ENCODE results near the gene CHRNA3. TPM values are rescaled to one million over a fixed set of nuclear protein-coding genes. Genes with fewer than 3 reads are reported as not detected.
A peak's percentile ranks its signal among the peaks of the same experiment; 100 is the strongest.

Gene CHRNA3
- polyA plus RNA-seq, 2 of the 4 experiments (the other 2 are of a cell fraction), result 0.27 to 0.45 TPM

GRCh38 chr15:78642331-78642730, 21.5 kb upstream of the CHRNA3 start:
- CTCF ChIA-PET, result interaction anchor here (1.1 to 15.4 kb wide), 6 partner anchors 9 to 109 kb away, joined by 4 to 224 read pairs (median 10); partner anchors contain the start of gene CHRNA3
- no peak for TF ChIP-seq BCL3 (IDR thresholded peaks at IDR 0.05)
- no peak for TF ChIP-seq MAX (IDR thresholded peaks at IDR 0.05)
- TF ChIP-seq HEYL (CRISPR knock-in tag; IDR thresholded peaks at IDR 0.05), result no peak
- TF ChIP-seq ELK1 (IDR thresholded peaks at IDR 0.05; ENCODE audit: low read depth, low read length), result no peak
- no peak for TF ChIP-seq HDAC2 (IDR thresholded peaks at IDR 0.05)
- no peak for TF ChIP-seq CBX8 (IDR thresholded peaks at IDR 0.05)
- TF ChIP-seq SREBF2 (IDR thresholded peaks at IDR 0.05), result no peak
- no peak for TF ChIP-seq ZC3H11A (IDR thresholded peaks at IDR 0.05)
- no peak for TF ChIP-seq MAZ (IDR thresholded peaks at IDR 0.05; ENCODE audit: borderline replicate concordance, low read depth, low read length)
- no peak for TF ChIP-seq HOXA7 (CRISPR knock-in tag; IDR thresholded peaks at IDR 0.05)
- no peak for TF ChIP-seq PBX3 (IDR thresholded peaks at IDR 0.05)
- no peak for TF ChIP-seq USF2 (IDR thresholded peaks at IDR 0.05)
- TF ChIP-seq CHD4 (IDR thresholded peaks at IDR 0.05; ENCODE audit: borderline replicate concordance), result no peak
- no peak for TF ChIP-seq RCOR1 (IDR thresholded peaks at IDR 0.05; ENCODE audit: low read depth, low read length)
- Histone ChIP-seq H3K4me1 (0 out of 3 replicates have a peak, but pooled peaks cover 3% of the 10 kb centered on the region), H3K4me2 (no peak overlapping the region), H3K9me3 (no peaks in the 10 kb centered on the region), H3K27ac (no peak overlapping the region), H3K4me3 (no peak overlapping the region)
- 87% methylated on average over 5 of the region's 5 CpGs for WGBS (ENCODE audit: missing lambda C conversion rate)
- DNase-seq (ENCODE audit: low read depth in 1 of 2, low spot score in 1 of 2) (no peak), ATAC-seq (no peak), FAIRE-seq (no peak)
- POLR2A ChIA-PET, result no interaction called here

- no peak for ATAC-seq
- Histone ChIP-seq H3K27ac (no peak overlapping the region), H3K4me2 (no peak overlapping the region), H3K9me3 (no peaks in the 10 kb centered on the region), H3K4me3 (no peak overlapping the region), H3K4me1 (0 out of 3 replicates have a peak, but pooled peaks cover 3% of the 10 kb centered on the region)
- peak; percentile 28 for FAIRE-seq
- no peak for DNase-seq (ENCODE audit: low read depth in 1 of 2, low spot score in 1 of 2)
- CTCF ChIA-PET, result interaction anchor here (1.1 to 15.4 kb wide), 6 partner anchors 10 to 109 kb away, joined by 4 to 224 read pairs (median 10); partner anchors contain the start of gene CHRNA3
- WGBS (ENCODE audit: missing lambda C conversion rate), result 82% methylated on average over 11 of the region's 11 CpGs
- POLR2A ChIA-PET, result no interaction called here
- TF ChIP-seq TP53 (CRISPR knock-in tag; IDR thresholded peaks at IDR 0.05), result no peak
- TF ChIP-seq RAD21 (conservative IDR thresholded peaks at IDR 0.05 in 1 of 2, IDR thresholded peaks at IDR 0.05 in 1 of 2), result no peak
- no peak for TF ChIP-seq FOSB (CRISPR knock-in tag; IDR thresholded peaks at IDR 0.05)
- TF ChIP-seq ZFP36 (IDR thresholded peaks at IDR 0.05; ENCODE audit: borderline replicate concordance, partially characterized antibody), result no peak
- no peak for TF ChIP-seq HES2 (IDR thresholded peaks at IDR 0.05)
- no peak for TF ChIP-seq EHMT2 (IDR thresholded peaks at IDR 0.05; ENCODE audit: low read depth)
- no peak for TF ChIP-seq KDM1A (IDR thresholded peaks at IDR 0.05; ENCODE audit: low read depth)
- TF ChIP-seq NPAS2 (CRISPR knock-in tag; IDR thresholded peaks at IDR 0.05; ENCODE audit: borderline replicate concordance), result no peak
- TF ChIP-seq KDM5A (IDR thresholded peaks at IDR 0.05), result no peak
- no peak for TF ChIP-seq FOSL2 (IDR thresholded peaks at IDR 0.05)
- TF ChIP-seq FOSL2 (CRISPR knock-in tag; IDR thresholded peaks at IDR 0.05), result no peak
- TF ChIP-seq ZC3H11A (IDR thresholded peaks at IDR 0.05), result no peak
- no peak for TF ChIP-seq ELK1 (IDR thresholded peaks at IDR 0.05; ENCODE audit: low read depth, low read length)
- TF ChIP-seq CTCF (IDR thresholded peaks at IDR 0.05), result no peak
- no peak for TF ChIP-seq HOXB5 (CRISPR knock-in tag; IDR thresholded peaks at IDR 0.05)
- no peak for TF ChIP-seq ZNF302 (CRISPR knock-in tag; IDR thresholded peaks at IDR 0.05)
Measured at GRCh38 chr15:78641749-78642275, 21.0 kb upstream of the CHRNA3 start.
